HG03135 (cell line): ENCODE data around the gene KATNAL2.

ENCODE experiments used
- ATAC-seq: cut with Tn5 transposase; IDR thresholded peaks from one replicate; pipeline ENCODE4 v1.9.1; 2021; ENCODE audit warnings: mild to moderate bottlenecking, moderate library complexity; ENCODE audit not compliant: unreplicated experiment

KATNAL2 gene

GRCh38 chr18:47110492-47111274 lies 193.3 kb downstream of the KATNAL2 start:
- no peak for ATAC-seq

GRCh38 chr18:47113796-47114540 lies 196.6 kb downstream of the KATNAL2 start:
- no peak for ATAC-seq

GRCh38 chr18:47115205-47115604 lies 197.8 kb downstream of the KATNAL2 start:
- ATAC-seq = no peak

GRCh38 chr18:47118981-47119380 lies 201.6 kb downstream of the KATNAL2 start:
- ATAC-seq = no peak

- peak; percentile 84 for ATAC-seq
Measured at GRCh38 chr18:47120428-47120827, 203.0 kb downstream of the KATNAL2 start.

GRCh38 chr18:47121146-47121545 lies 203.7 kb downstream of the KATNAL2 start:
- no peak for ATAC-seq

GRCh38 chr18:47141289-47141688 lies 223.9 kb downstream of the KATNAL2 start:
- no peak for ATAC-seq

- ATAC-seq = no peak
Measured at GRCh38 chr18:47143153-47143552, 225.8 kb downstream of the KATNAL2 start.

- ATAC-seq = no peak
Measured at GRCh38 chr18:47143899-47144485, 226.6 kb downstream of the KATNAL2 start.

GRCh38 chr18:47146206-47146605 lies 228.8 kb downstream of the KATNAL2 start:
- ATAC-seq = no peak

GRCh38 chr18:47149457-47150028 lies 232.1 kb downstream of the KATNAL2 start:
- ATAC-seq = no peak

- ATAC-seq = peak; percentile 82
Measured at GRCh38 chr18:47150029-47150823, 232.8 kb downstream of the KATNAL2 start, which contains the start of gene HDHD2. Gene HDHD2 (minus strand): TSS chr18:47150500. CDS start chr18:47136439, 14,061 bp downstream.

GRCh38 chr18:47150824-47151366 lies 233.5 kb downstream of the KATNAL2 start:
- no peak for ATAC-seq

- no peak for ATAC-seq
Measured at GRCh38 chr18:47151439-47151838, 234.0 kb downstream of the KATNAL2 start.
